ENCODE data around the gene CLN5. TPM values are rescaled to one million over a fixed set of nuclear protein-coding genes. Genes with fewer than 3 reads are reported as not detected.

The CLN5 gene
- total RNA-seq, result 100 to 1,000 TPM in 3 of 4 donors, 10 to 100 TPM in 1; 89.2 to 204 (median 173) TPM

- peak in 3 of 6 experiments; percentile 12 to 27 (median 22) for TF ChIP-seq CTCF (IDR thresholded peaks at IDR 0.05)
- peak; percentile 95 to 100 for TF ChIP-seq POLR2A (IDR thresholded peaks at IDR 0.05)
- 1% methylated on average over 16 to 21 of the region's 73 CpGs for WGBS, 2 donors
- peaks cover 6 to 8% of the 10 kb centered on the region in 2 donors for H3K36me3 ChIP-seq
- no peaks in the 10 kb centered on the region for H3K27me3 ChIP-seq
- H3K4me1 ChIP-seq, result peaks cover 17 to 31% of the 10 kb centered on the region in 2 donors
- intact Hi-C loops (cut with DNase I), result loop anchor here (5.0 kb wide), 1 partner anchor 35 kb away; the partner anchor contains the start of gene FBXL3
- H3K27ac ChIP-seq, result peak within 1 kb of the TSS; percentile 86 to 99 (median 95)
- H3K4me3 ChIP-seq (replicated peaks in 1 of 3), result peak within 1 kb of the TSS; percentile 37 to 75 (median 59)
- H3K9me3 ChIP-seq, result no peaks in the 10 kb centered on the region
- DNase-seq, result peak; percentile 95 to 96
Measured at GRCh38 chr13:76991796-76992547, at the start of gene CLN5. TSS of gene CLN5 (plus strand) at chr13:76992081. CDS start at chr13:76992099, 18 bp downstream.

- intact Hi-C loops (cut with DNase I), result no loop called here
- 60 to 74% methylated on average over 4 of the region's 4 CpGs for WGBS, 2 donors
- no peak overlapping the region for H3K27ac ChIP-seq
Measured at GRCh38 chr13:76942363-76942762, 49.5 kb upstream of the CLN5 start.

GRCh38 chr13:76943646-76944045 is 48.2 kb upstream of the CLN5 start:
- H3K36me3 ChIP-seq, result no peaks in the 10 kb centered on the region
- no peaks in the 10 kb centered on the region for H3K9me3 ChIP-seq
- 61 to 82% methylated on average over 2 of the region's 2 CpGs for WGBS, 2 donors
- intact Hi-C loops (cut with DNase I), result no loop called here
- no peak for TF ChIP-seq CTCF (IDR thresholded peaks at IDR 0.05)
- no peaks in the 10 kb centered on the region for H3K27me3 ChIP-seq
- H3K4me1 ChIP-seq, result no peaks in the 10 kb centered on the region
- no peak overlapping the region for H3K27ac ChIP-seq
- no peak overlapping the region for H3K4me3 ChIP-seq (replicated peaks in 1 of 3)
- no peak for DNase-seq

More at GRCh38 chr13:76942363-76942762, 49.5 kb upstream of the CLN5 start:
- DNase-seq, result no peak
- Histone ChIP-seq H3K4me1 (no peaks in the 10 kb centered on the region), H3K9me3 (no peaks in the 10 kb centered on the region), H3K4me3 (replicated peaks in 1 of 3) (no peak overlapping the region), H3K27me3 (no peaks in the 10 kb centered on the region), H3K36me3 (no peaks in the 10 kb centered on the region)
- TF ChIP-seq POLR2A (IDR thresholded peaks at IDR 0.05), result no peak
- no peak for TF ChIP-seq CTCF (IDR thresholded peaks at IDR 0.05)

- DNase-seq, result no peak
- H3K4me3 ChIP-seq (replicated peaks in 1 of 3), result no peak overlapping the region
- no peaks in the 10 kb centered on the region for H3K9me3 ChIP-seq
- no peaks in the 10 kb centered on the region for H3K4me1 ChIP-seq
- TF ChIP-seq CTCF (IDR thresholded peaks at IDR 0.05), result no peak
- 84 to 89% methylated on average over 4 of the region's 4 CpGs for WGBS, 2 donors
- H3K27me3 ChIP-seq, result no peaks in the 10 kb centered on the region
- no peak overlapping the region for H3K27ac ChIP-seq
- intact Hi-C loops (cut with DNase I), result no loop called here
- no peaks in the 10 kb centered on the region for H3K36me3 ChIP-seq
Measured at GRCh38 chr13:76944456-76944855, 47.4 kb upstream of the CLN5 start.

GRCh38 chr13:76948149-76948548 is 43.7 kb upstream of the CLN5 start, which contains the start of gene ACOD1:
TSS of gene ACOD1 (plus strand) at chr13:76948511. CDS start at chr13:76948559, 48 bp downstream.
- intact Hi-C loops (cut with DNase I), result no loop called here
- no peak within 1 kb of the TSS for H3K27ac ChIP-seq
- WGBS, 2 donors, result 83 to 92% methylated on average over 2 of the region's 2 CpGs
- TF ChIP-seq CTCF (IDR thresholded peaks at IDR 0.05), result no peak
- TF ChIP-seq POLR2A (IDR thresholded peaks at IDR 0.05), result no peak
- H3K36me3 ChIP-seq, result no peaks in the 10 kb centered on the region
- H3K27me3 ChIP-seq, result no peaks in the 10 kb centered on the region
- H3K4me3 ChIP-seq (replicated peaks in 1 of 3), result no peak within 1 kb of the TSS
- H3K9me3 ChIP-seq, result no peaks in the 10 kb centered on the region
- no peak for DNase-seq
- H3K4me1 ChIP-seq, result no peaks in the 10 kb centered on the region

Measured in thyroid gland (tissue), 4 donors.